GM13976 (cell line): ENCODE results near the gene NHERF1.
A peak's percentile ranks its signal among the peaks of the same experiment; 100 is the strongest.

Source experiments
- DNase-seq: peaks from one replicate; pipeline ENCODE4 v3.0.0; 2012; ENCODE audit warnings: low spot score
- in situ Hi-C: fragments of 300-500 bp; cut with MboI; formaldehyde crosslinking; loops from one replicate; pipeline ENCODE4 v1.12.0; 2022; ENCODE audit warnings: low sequenced_read_pairs, mixed read lengths, inconsistent platforms; ENCODE audit not compliant: unreplicated experiment
- TF ChIP-seq, protein P1 (sequence below): IDR thresholded peaks from 2 replicates; pipeline ENCODE4 v1.5.1; 2012; ENCODE audit warnings: borderline replicate concordance, mild to moderate bottlenecking; ENCODE audit not compliant: insufficient read depth; ENCODE audit errors: extremely low read depth, missing control alignments, control extremely low read depth

The NHERF1 gene

DNA sequence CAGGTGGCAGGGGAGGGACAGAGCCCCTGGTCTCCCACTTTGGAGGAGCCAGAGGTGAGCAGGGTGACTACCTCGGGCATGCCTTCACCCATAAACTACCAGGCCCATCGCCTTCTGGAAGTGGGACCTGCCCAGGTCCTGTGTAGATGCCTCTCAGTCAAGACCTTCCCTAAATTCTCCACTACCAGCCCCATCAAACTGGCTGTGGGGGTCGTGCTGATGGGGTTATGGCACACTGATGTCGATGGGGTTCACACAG lies 17.2 kb upstream of the NHERF1 start:
- in situ Hi-C loops, result no loop called here
- no peak for DNase-seq
- TF ChIP-seq, protein P1, sequence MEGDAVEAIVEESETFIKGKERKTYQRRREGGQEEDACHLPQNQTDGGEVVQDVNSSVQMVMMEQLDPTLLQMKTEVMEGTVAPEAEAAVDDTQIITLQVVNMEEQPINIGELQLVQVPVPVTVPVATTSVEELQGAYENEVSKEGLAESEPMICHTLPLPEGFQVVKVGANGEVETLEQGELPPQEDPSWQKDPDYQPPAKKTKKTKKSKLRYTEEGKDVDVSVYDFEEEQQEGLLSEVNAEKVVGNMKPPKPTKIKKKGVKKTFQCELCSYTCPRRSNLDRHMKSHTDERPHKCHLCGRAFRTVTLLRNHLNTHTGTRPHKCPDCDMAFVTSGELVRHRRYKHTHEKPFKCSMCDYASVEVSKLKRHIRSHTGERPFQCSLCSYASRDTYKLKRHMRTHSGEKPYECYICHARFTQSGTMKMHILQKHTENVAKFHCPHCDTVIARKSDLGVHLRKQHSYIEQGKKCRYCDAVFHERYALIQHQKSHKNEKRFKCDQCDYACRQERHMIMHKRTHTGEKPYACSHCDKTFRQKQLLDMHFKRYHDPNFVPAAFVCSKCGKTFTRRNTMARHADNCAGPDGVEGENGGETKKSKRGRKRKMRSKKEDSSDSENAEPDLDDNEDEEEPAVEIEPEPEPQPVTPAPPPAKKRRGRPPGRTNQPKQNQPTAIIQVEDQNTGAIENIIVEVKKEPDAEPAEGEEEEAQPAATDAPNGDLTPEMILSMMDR, result no peak

GRCh38 chr17:74732042-74732867 lies 16.2 kb upstream of the NHERF1 start:
- no peak for DNase-seq
- in situ Hi-C loops, result no loop called here
- TF ChIP-seq, protein P1, result no peak

GRCh38 chr17:74733365-74734122 lies 14.9 kb upstream of the NHERF1 start:
- TF ChIP-seq, protein P1, result no peak
- in situ Hi-C loops, result no loop called here
- DNase-seq, result peak; percentile 9

- in situ Hi-C loops, result no loop called here
- TF ChIP-seq, protein P1, result no peak
- peak; percentile 6 for DNase-seq
These were observed 14.2 kb upstream of the NHERF1 start for GRCh38 chr17:74734256-74734655.

- TF ChIP-seq, protein P1, result peak; percentile 82
- in situ Hi-C loops, result no loop called here
- peak; percentile 81 for DNase-seq
These were observed 11.7 kb upstream of the NHERF1 start, which contains the start of gene RAB37 for GRCh38 chr17:74736513-74737298. Gene RAB37 (plus strand): TSS chr17:74737256. CDS start chr17:74737273, 17 bp downstream.

DNA sequence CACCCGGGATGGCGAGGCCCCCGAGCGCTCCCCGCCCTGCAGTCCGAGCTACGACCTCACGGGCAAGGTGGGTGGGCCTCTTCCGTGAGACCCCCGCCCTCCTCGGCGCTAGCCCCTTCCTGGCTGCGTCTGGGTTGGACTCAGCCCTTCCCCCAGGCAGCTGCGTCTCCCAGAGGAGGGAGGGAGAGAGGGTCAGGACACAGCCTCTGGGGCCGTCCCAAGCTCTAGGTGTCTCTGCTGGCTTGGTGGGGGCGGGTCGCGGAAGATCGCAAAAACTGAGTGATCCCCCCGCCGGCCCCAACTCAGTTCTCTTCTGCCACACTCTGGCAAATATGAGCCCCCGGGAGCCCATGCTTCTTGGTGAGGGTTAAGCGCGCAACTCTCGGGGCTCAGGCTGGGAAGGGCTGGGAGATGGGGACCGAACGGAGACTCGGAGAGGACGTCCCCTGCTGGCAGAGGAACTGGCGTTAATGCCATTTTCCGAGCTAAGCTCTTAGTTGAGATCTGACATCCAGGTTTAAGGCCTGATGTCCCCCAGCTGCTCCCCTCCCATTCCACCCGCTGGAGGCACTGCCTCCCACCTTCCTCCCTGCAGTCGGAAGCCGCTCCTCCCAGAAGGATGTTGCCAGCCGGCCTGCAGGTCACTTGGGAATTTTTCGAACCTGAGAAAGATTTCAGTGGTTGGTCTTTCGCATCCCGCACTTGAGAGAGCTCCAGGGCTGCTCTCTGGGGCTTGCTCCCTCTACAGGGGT lies 11.0 kb upstream of the NHERF1 start:
- in situ Hi-C loops, result no loop called here
- DNase-seq, result peak; percentile 80
- TF ChIP-seq, protein P1, result peak; percentile 62
